GM12878 (cell line): ENCODE results near the gene SORL1. TPM values are rescaled to one million over a fixed set of nuclear protein-coding genes. Genes with fewer than 3 reads are reported as not detected.

Experiments used
- EED ChIP-seq: sonication (generic); IDR thresholded peaks from 2 replicates; pipeline ENCODE4 v1.6.1; 2016; ENCODE audit warnings: antibody characterized with exemption, low read depth
- EGR1 ChIP-seq, 2 experiments: IDR thresholded peaks; 1 replicate in 1 of 2; 2 replicates in 1 of 2; pipeline ENCODE4 v1.6.1; 2011 to 2012; ENCODE audit warnings: low read depth in 2 of 2, low read length in 2 of 2, borderline replicate concordance in 1 of 2, mild to moderate bottlenecking in 1 of 2, moderate library complexity in 1 of 2
- ESRRA ChIP-seq: IDR thresholded peaks from 2 replicates; pipeline ENCODE4 v1.6.1; 2012; ENCODE audit warnings: mild to moderate bottlenecking, low read length, improper control_type of control experiment
- FOXK2 ChIP-seq: fragments of 450-650 bp; IDR thresholded peaks from 2 replicates; pipeline ENCODE4 v1.6.1; 2017; ENCODE audit warnings: mild to moderate bottlenecking, moderate library complexity
- GABPA ChIP-seq: IDR thresholded peaks from 2 replicates; pipeline ENCODE4 v1.6.1; 2014; ENCODE audit warnings: antibody characterized with exemption, low read depth, mild to moderate bottlenecking, inconsistent platforms
- IRF4 ChIP-seq: IDR thresholded peaks from 2 replicates; pipeline ENCODE4 v1.6.1; 2011; ENCODE audit warnings: low read depth, low read length
- NKRF ChIP-seq: fragments of 450-650 bp; conservative IDR thresholded peaks from 2 replicates; pipeline ENCODE4 v1.6.1; 2017; ENCODE audit warnings: mild to moderate bottlenecking, moderate library complexity
- NR2C1 ChIP-seq: fragments of 450-650 bp; IDR thresholded peaks from 2 replicates; pipeline ENCODE4 v1.6.1; 2017; ENCODE audit warnings: antibody characterized with exemption, mild to moderate bottlenecking, moderate library complexity
- RAD51 ChIP-seq: fragments of 450-650 bp; IDR thresholded peaks from 2 replicates; pipeline ENCODE4 v1.6.1; 2016; ENCODE audit warnings: moderate library complexity, mild to moderate bottlenecking, inconsistent platforms
- SMARCA5 ChIP-seq: fragments of 450-650 bp; IDR thresholded peaks from 2 replicates; pipeline ENCODE4 v1.6.1; 2017; ENCODE audit warnings: mild to moderate bottlenecking
- STAT3 ChIP-seq: IDR thresholded peaks from 2 replicates; pipeline ENCODE4 v1.6.1; 2011; ENCODE audit warnings: low read depth, low read length, improper control_type of control experiment
- SUPT20H ChIP-seq: IDR thresholded peaks from 2 replicates; pipeline ENCODE4 v1.6.1; 2011; ENCODE audit warnings: low read depth, mild to moderate bottlenecking, low read length, moderate library complexity, borderline replicate concordance; ENCODE audit not compliant: control insufficient read depth
- TCF3 ChIP-seq: IDR thresholded peaks from 2 replicates; pipeline ENCODE4 v1.6.1; 2012; ENCODE audit warnings: low read depth, mild to moderate bottlenecking, low read length, borderline replicate concordance; ENCODE audit not compliant: insufficient read depth
- YBX1 ChIP-seq: fragments of 450-650 bp; IDR thresholded peaks from 2 replicates; pipeline ENCODE4 v1.6.1; 2016; ENCODE audit warnings: antibody characterized with exemption
- ZBED1 ChIP-seq: IDR thresholded peaks from 2 replicates; pipeline ENCODE4 v1.6.1; 2016; ENCODE audit warnings: borderline replicate concordance
- polyA plus RNA-seq, 11 experiments: library from polyadenylated mRNA; depleted of rRNA in 4 of 11; unstranded in 6 of 11; stranded (reverse) in 5 of 11; fragments of >200 nt; fragmentation: Nextera tagmentation in 4 of 11; fragmentation: Illumina TruSeq in 1 of 11; extraction: Ambion mirVana in 4 of 11; extraction: Trizol in 1 of 11; gene quantifications; 1 replicate in 1 of 11; 2 replicates in 10 of 11; pipeline versions ENCODE4 v1.2.1 to v1.2.3, GENCODE V29; 2011 to 2016; ENCODE audit warnings: inconsistent platforms in 2 of 11, missing spikeins in 2 of 11, low read depth in 1 of 11
- total RNA-seq, 4 experiments: library from RNA; depleted of rRNA in 3 of 4; stranded (reverse); fragments of >200 nt in 3 of 4; fragmentation: Illumina TruSeq in 1 of 4; extraction: Trizol in 1 of 4; gene quantifications; 2 replicates each; pipeline versions ENCODE4 v1.2.1 to v1.2.3, GENCODE V29; 2013 to 2021
- TF ChIP-seq, protein P1 (sequence below): IDR thresholded peaks from 2 replicates; pipeline ENCODE4 v1.6.1; 2011; ENCODE audit warnings: borderline replicate concordance, low read depth, mild to moderate bottlenecking, moderate library complexity, mixed read lengths, low read length; ENCODE audit not compliant: insufficient read depth; ENCODE audit errors: extremely low read length
- TF ChIP-seq, protein P2 (sequence below): fragments of 450-650 bp; IDR thresholded peaks from 2 replicates; pipeline ENCODE4 v1.6.1; 2017; ENCODE audit warnings: antibody characterized with exemption, mild to moderate bottlenecking, moderate library complexity
- TF ChIP-seq, protein P3 (sequence below): IDR thresholded peaks from 2 replicates; pipeline ENCODE4 v1.6.1; 2011; ENCODE audit warnings: low read depth, low read length, improper control_type of control experiment, borderline replicate concordance
- TF ChIP-seq, protein P4 (sequence below): fragments of 450-650 bp; formaldehyde crosslinking; IDR thresholded peaks from 2 replicates; pipeline ENCODE4 v1.4.0; 2020; ENCODE audit warnings: mild to moderate bottlenecking, moderate library complexity

The SORL1 gene
- total and polyA plus RNA-seq, 10 of the 15 experiments (the other 5 are each of a cell fraction or from before 2014, with no cell fraction given), result 20.2 to 107 (median 59.9) TPM

DNA sequence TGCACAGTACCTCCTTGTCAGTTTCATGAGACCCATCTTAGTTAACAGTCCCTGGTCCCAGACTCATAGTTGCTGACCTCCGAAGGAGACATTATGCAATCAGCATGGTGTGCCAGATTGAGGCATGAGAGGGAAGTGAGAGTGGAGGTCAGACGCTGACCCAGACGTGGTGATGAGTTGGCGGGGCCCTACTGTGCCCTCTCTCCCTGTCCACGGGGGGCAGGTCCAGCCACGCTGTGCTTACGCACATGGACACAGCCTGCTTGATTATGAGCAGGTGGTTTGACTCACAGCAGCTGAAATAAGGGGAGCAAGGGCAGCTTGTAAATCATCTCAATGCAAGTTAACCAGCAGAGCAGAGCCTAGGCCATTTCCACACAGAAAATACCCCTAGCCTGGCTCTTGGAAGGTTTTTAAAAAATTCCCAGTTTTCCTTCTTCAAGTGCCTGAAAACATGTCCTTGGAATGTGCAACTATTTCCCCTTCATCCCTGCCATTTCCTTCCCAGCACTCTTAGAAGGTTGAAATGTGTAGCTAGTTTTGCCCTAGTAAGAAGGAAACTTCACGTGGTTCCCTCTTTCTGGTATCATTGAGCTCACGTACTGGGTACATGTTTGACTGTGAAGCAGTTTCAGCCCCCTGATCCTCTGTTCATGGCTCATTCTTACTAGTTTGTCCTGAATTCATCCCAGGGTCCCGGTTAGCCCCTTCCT, 123.3 kb downstream of the SORL1 start (continued):
- TF ChIP-seq YBX1 (no peak), FOXK2 (no peak), ESRRA (no peak), NKRF (no peak; the same call in 1 of the 2 replicates), GABPA (no peak), EGR1 (IDR thresholded peaks at IDR 0.05; ENCODE audit: borderline replicate concordance in 1 of 2, low read depth in 2 of 2, low read length in 2 of 2) (no peak), NR2C1 (peak; percentile 51), TCF3 (peak; percentile 86; the same call in 1 of the 2 replicates), ZBED1 (peak; percentile 68), STAT3 (no peak), SUPT20H (no peak), IRF4 (peak; percentile 88), SMARCA5 (no peak), RAD51 (no peak), EED (peak; percentile 96)
- TF ChIP-seq, protein P1, sequence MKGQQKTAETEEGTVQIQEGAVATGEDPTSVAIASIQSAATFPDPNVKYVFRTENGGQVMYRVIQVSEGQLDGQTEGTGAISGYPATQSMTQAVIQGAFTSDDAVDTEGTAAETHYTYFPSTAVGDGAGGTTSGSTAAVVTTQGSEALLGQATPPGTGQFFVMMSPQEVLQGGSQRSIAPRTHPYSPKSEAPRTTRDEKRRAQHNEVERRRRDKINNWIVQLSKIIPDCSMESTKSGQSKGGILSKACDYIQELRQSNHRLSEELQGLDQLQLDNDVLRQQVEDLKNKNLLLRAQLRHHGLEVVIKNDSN, result no peak
- TF ChIP-seq, protein P2, sequence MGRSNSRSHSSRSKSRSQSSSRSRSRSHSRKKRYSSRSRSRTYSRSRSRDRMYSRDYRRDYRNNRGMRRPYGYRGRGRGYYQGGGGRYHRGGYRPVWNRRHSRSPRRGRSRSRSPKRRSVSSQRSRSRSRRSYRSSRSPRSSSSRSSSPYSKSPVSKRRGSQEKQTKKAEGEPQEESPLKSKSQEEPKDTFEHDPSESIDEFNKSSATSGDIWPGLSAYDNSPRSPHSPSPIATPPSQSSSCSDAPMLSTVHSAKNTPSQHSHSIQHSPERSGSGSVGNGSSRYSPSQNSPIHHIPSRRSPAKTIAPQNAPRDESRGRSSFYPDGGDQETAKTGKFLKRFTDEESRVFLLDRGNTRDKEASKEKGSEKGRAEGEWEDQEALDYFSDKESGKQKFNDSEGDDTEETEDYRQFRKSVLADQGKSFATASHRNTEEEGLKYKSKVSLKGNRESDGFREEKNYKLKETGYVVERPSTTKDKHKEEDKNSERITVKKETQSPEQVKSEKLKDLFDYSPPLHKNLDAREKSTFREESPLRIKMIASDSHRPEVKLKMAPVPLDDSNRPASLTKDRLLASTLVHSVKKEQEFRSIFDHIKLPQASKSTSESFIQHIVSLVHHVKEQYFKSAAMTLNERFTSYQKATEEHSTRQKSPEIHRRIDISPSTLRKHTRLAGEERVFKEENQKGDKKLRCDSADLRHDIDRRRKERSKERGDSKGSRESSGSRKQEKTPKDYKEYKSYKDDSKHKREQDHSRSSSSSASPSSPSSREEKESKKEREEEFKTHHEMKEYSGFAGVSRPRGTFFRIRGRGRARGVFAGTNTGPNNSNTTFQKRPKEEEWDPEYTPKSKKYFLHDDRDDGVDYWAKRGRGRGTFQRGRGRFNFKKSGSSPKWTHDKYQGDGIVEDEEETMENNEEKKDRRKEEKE, result no peak
- TF ChIP-seq, protein P3, sequence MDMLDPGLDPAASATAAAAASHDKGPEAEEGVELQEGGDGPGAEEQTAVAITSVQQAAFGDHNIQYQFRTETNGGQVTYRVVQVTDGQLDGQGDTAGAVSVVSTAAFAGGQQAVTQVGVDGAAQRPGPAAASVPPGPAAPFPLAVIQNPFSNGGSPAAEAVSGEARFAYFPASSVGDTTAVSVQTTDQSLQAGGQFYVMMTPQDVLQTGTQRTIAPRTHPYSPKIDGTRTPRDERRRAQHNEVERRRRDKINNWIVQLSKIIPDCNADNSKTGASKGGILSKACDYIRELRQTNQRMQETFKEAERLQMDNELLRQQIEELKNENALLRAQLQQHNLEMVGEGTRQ, result no peak
- TF ChIP-seq, protein P4, sequence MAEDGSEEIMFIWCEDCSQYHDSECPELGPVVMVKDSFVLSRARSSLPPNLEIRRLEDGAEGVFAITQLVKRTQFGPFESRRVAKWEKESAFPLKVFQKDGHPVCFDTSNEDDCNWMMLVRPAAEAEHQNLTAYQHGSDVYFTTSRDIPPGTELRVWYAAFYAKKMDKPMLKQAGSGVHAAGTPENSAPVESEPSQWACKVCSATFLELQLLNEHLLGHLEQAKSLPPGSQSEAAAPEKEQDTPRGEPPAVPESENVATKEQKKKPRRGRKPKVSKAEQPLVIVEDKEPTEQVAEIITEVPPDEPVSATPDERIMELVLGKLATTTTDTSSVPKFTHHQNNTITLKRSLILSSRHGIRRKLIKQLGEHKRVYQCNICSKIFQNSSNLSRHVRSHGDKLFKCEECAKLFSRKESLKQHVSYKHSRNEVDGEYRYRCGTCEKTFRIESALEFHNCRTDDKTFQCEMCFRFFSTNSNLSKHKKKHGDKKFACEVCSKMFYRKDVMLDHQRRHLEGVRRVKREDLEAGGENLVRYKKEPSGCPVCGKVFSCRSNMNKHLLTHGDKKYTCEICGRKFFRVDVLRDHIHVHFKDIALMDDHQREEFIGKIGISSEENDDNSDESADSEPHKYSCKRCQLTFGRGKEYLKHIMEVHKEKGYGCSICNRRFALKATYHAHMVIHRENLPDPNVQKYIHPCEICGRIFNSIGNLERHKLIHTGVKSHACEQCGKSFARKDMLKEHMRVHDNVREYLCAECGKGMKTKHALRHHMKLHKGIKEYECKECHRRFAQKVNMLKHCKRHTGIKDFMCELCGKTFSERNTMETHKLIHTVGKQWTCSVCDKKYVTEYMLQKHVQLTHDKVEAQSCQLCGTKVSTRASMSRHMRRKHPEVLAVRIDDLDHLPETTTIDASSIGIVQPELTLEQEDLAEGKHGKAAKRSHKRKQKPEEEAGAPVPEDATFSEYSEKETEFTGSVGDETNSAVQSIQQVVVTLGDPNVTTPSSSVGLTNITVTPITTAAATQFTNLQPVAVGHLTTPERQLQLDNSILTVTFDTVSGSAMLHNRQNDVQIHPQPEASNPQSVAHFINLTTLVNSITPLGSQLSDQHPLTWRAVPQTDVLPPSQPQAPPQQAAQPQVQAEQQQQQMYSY (CRISPR knock-in tag), result no peak
